Spleen (tissue), 7 donors: Measurements from ENCODE around the gene MMAB.

Experiments used
- POLR2A ChIP-seq, 3 donors: fragments of 450-650 bp; IDR thresholded peaks; one replicate each; pipeline ENCODE4 v1.5.1; 2017; ENCODE audit warnings: antibody characterized with exemption in 3 of 3, mild to moderate bottlenecking in 1 of 3
- POLR2AphosphoS5 ChIP-seq, 3 donors: sonication (generic); formaldehyde crosslinking; IDR thresholded peaks; one replicate each; pipeline ENCODE4 v1.5.1; 2017; ENCODE audit warnings: antibody characterized with exemption in 3 of 3
- TF ChIP-seq, protein P1 (sequence below), 11 experiments: fragments of 200-600 bp in 7 of 11; fragments of 450-650 bp in 4 of 11; sonication (generic) in 4 of 11; IDR thresholded peaks in 8 of 11; conservative IDR thresholded peaks in 3 of 11; 1 replicate in 7 of 11; 2 replicates in 4 of 11; pipeline versions ENCODE4 v1.4.0 to v1.8.0; 2016 to 2021; ENCODE audit warnings: antibody characterized with exemption in 11 of 11, inconsistent platforms in 4 of 11, mild to moderate bottlenecking in 1 of 11
- donor health status: DM: no; HTN: no; CAD: no; lungs with moderate emphysema.
- donor health status: DM: no; HTN: no; CAD: no.
- donor health status: DM: no; HTN: no; CAD: no.

DNA sequence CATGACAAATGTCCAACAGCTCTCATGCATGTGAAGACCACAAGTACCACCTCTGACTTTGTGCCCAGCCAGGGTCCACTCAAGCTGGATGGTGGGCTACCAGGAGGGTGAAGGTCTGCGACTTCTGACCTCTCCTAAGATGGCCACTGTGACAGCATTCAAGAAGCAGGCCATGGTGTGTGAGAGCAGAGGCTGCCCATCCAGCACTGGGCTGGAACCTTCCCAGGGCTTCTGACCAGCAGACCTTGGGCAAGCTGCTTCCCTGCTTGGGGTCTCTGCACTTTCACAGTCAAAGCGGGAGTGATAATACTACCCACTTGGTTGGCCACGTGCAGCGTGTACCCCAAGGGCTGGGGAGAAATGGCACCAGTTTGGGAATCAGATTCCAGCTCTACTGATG, 10.4 kb downstream of the MMAB start:
- TF ChIP-seq, protein P1, sequence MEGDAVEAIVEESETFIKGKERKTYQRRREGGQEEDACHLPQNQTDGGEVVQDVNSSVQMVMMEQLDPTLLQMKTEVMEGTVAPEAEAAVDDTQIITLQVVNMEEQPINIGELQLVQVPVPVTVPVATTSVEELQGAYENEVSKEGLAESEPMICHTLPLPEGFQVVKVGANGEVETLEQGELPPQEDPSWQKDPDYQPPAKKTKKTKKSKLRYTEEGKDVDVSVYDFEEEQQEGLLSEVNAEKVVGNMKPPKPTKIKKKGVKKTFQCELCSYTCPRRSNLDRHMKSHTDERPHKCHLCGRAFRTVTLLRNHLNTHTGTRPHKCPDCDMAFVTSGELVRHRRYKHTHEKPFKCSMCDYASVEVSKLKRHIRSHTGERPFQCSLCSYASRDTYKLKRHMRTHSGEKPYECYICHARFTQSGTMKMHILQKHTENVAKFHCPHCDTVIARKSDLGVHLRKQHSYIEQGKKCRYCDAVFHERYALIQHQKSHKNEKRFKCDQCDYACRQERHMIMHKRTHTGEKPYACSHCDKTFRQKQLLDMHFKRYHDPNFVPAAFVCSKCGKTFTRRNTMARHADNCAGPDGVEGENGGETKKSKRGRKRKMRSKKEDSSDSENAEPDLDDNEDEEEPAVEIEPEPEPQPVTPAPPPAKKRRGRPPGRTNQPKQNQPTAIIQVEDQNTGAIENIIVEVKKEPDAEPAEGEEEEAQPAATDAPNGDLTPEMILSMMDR (IDR thresholded peaks at IDR 0.05 in 8 of 11, conservative IDR thresholded peaks at IDR 0.05 in 3 of 11), result no peak
- TF ChIP-seq POLR2A (IDR thresholded peaks at IDR 0.05) (no peak), POLR2AphosphoS5 (IDR thresholded peaks at IDR 0.05) (no peak)
